GM12875 (cell line): Measurements from ENCODE around the gene FGGY.

Experiments
- H3K4me3 ChIP-seq: one replicate; pipeline ENCODE4 v1.5.1; 2011; ENCODE audit warnings: low read depth, low read length, control low read depth
- CTCF ChIP-seq: IDR thresholded peaks from 2 replicates; pipeline ENCODE4 v1.5.1; 2011; ENCODE audit warnings: low read depth, mild to moderate bottlenecking, control low read depth, inconsistent platforms, low read length, moderate library complexity, borderline replicate concordance; ENCODE audit not compliant: insufficient read depth

The FGGY gene

GRCh38 chr1:59755069-59755685 lies 458.3 kb downstream of the FGGY start:
- no peak overlapping the region for H3K4me3 ChIP-seq
- TF ChIP-seq CTCF: no peak

GRCh38 chr1:59757197-59757747 lies 460.4 kb downstream of the FGGY start:
- no peak for TF ChIP-seq CTCF

GRCh38 chr1:59759156-59759925 lies 462.4 kb downstream of the FGGY start:
- H3K4me3 ChIP-seq: no peak overlapping the region
- peak; percentile 92 for TF ChIP-seq CTCF

More at GRCh38 chr1:59757197-59757747, 460.4 kb downstream of the FGGY start:
- no peak overlapping the region for H3K4me3 ChIP-seq

GRCh38 chr1:59761443-59761842 lies 464.5 kb downstream of the FGGY start:
- TF ChIP-seq CTCF: no peak
- no peak overlapping the region for H3K4me3 ChIP-seq

- no peak for TF ChIP-seq CTCF
- H3K4me3 ChIP-seq: no peak overlapping the region
Measured at GRCh38 chr1:59763418-59763817, 466.5 kb downstream of the FGGY start.

- H3K4me3 ChIP-seq: no peak overlapping the region
- no peak for TF ChIP-seq CTCF
Measured at GRCh38 chr1:59765011-59765730, 468.3 kb downstream of the FGGY start.
